Measurements from ENCODE around the gene CRAT. TPM values are rescaled to one million over a fixed set of nuclear protein-coding genes. Genes with fewer than 3 reads are reported as not detected.

Gene CRAT
- total RNA-seq, 4 donors from 2014 or later: 73.9 to 117 (median 92.2) TPM

DNA sequence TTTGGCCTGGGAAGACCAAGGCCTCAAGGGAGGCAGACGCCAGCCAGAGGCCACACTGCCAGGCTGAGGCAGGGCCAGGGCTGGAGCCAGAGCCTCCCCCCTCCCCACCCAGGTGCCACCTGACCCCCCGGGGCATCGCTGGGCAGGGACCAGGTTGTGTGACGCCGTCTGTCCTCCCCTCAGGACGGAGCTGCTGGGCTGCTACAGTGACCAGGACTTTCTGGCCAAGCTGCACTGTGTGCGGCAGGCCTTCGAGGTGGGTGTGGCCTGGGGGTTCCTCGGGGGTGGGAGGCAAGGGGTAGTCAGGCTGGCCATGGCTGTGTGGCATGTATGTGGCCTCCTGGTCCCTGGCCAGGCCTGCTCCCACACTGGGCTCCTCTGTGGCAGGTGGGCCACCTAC lies 47.5 kb downstream of the CRAT start:
- DNase-seq (ENCODE audit: extremely low spot score): no peak
- Histone ChIP-seq H3K36me3 (peaks cover 56 to 93% (median 88%) of the 10 kb centered on the region in 4 donors), H3K9me3 (no peaks in the 10 kb centered on the region), H3K27me3 (no peaks in the 10 kb centered on the region), H3K4me1 (no peaks in the 10 kb centered on the region), H3K4me3 (no peak overlapping the region), H3K27ac (replicated peaks in 1 of 4) (no peak overlapping the region)
- TF ChIP-seq, protein P1, sequence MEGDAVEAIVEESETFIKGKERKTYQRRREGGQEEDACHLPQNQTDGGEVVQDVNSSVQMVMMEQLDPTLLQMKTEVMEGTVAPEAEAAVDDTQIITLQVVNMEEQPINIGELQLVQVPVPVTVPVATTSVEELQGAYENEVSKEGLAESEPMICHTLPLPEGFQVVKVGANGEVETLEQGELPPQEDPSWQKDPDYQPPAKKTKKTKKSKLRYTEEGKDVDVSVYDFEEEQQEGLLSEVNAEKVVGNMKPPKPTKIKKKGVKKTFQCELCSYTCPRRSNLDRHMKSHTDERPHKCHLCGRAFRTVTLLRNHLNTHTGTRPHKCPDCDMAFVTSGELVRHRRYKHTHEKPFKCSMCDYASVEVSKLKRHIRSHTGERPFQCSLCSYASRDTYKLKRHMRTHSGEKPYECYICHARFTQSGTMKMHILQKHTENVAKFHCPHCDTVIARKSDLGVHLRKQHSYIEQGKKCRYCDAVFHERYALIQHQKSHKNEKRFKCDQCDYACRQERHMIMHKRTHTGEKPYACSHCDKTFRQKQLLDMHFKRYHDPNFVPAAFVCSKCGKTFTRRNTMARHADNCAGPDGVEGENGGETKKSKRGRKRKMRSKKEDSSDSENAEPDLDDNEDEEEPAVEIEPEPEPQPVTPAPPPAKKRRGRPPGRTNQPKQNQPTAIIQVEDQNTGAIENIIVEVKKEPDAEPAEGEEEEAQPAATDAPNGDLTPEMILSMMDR (IDR thresholded peaks at IDR 0.05): no peak
- TF ChIP-seq POLR2A (IDR thresholded peaks at IDR 0.05; ENCODE audit: low read depth) (no peak), POLR2AphosphoS5 (IDR thresholded peaks at IDR 0.05) (no peak), EP300 (IDR thresholded peaks at IDR 0.05) (no peak)
- 100% methylated on average over 1 of the region's 9 CpGs for WGBS
- intact Hi-C loops (cut with DNase I): no loop called here

DNA sequence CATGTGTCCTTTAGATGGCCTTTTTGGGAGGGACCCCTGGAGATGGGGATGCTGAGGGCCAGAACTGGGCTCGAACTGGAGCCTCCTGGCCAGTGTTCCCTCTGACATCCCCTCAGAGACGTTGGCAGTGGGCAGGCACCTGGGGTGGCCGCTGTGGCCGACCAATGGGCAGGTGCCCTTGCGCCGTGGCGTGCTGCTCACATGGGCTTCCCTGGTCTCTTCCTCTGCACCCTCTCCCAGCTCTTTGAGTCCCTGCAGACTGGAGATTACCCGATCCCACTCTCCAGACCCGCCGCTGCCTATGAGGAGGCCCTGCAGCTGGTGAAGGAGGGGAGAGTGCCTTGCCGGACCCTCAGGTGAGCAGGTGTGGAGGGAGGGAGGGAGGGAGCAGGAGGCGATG lies 49.6 kb downstream of the CRAT start:
- peaks cover 63 to 95% (median 92%) of the 10 kb centered on the region in 4 donors for H3K36me3 ChIP-seq
- no peak overlapping the region for H3K27ac ChIP-seq (replicated peaks in 1 of 4)
- intact Hi-C loops (cut with DNase I): no loop called here
- no peak overlapping the region for H3K4me3 ChIP-seq
- TF ChIP-seq, protein P1 (IDR thresholded peaks at IDR 0.05): no peak
- no peak for TF ChIP-seq EP300 (IDR thresholded peaks at IDR 0.05)
- no peak for TF ChIP-seq POLR2AphosphoS5 (IDR thresholded peaks at IDR 0.05)
- TF ChIP-seq POLR2A (IDR thresholded peaks at IDR 0.05; ENCODE audit: low read depth): no peak
- no peak for DNase-seq (ENCODE audit: extremely low spot score)
- H3K9me3 ChIP-seq: no peaks in the 10 kb centered on the region
- WGBS: 98% methylated on average over 6 of the region's 12 CpGs
- H3K27me3 ChIP-seq: no peaks in the 10 kb centered on the region
- H3K4me1 ChIP-seq: no peaks in the 10 kb centered on the region

DNA sequence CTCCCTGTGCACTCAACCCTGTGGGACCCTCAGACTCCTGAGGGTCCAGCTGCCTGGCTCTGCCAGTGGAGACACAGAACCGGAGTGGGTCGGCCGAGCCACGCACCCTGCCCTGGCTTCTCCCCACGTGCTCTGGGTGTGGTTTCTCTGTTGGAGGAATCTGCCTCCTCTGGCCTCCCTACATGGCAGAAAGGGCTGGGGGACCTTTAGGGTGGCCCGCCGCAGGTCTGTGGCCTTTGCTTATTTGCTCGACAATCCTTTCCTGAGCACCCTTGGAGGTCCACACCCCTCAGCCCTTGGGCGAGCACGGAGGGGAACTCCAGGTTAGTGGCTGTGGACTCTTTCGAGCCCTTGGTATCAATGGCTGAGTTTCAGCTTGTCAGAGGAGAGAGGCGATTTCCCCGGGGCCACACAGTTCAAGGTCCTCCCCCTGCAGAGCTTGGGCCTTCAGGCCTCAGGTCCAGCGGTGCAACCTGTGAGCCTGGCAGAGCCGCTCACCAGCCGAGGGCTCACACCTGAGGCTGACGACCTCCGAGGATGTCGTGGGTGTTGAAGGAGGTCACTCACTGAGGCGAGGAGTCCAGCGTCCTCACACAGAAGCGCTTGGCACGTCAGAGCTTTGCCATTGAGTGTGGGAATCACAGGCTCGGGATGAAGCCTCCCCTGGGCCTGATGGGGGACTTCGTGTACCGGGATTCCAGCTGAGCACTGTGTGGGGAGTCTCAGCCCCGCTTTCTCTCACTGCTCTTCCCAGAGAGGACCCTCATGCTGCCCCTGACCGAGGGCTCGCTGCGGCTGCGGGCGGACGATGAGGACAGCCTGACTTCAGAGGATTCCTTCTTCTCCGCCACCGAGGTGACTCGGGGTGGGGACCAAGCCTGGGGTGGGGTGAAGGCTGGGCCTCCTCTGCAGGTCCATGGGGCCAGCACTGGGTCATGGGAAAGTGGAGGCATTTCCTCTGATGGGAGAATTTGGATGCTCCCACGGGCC lies 50.5 kb downstream of the CRAT start:
- no peaks in the 10 kb centered on the region for H3K27me3 ChIP-seq
- no peak overlapping the region for H3K4me3 ChIP-seq
- no peak for DNase-seq (ENCODE audit: extremely low spot score)
- intact Hi-C loops (cut with DNase I): no loop called here
- TF ChIP-seq POLR2A (IDR thresholded peaks at IDR 0.05; ENCODE audit: low read depth): no peak
- TF ChIP-seq POLR2AphosphoS5 (IDR thresholded peaks at IDR 0.05): no peak
- TF ChIP-seq EP300 (IDR thresholded peaks at IDR 0.05): no peak
- TF ChIP-seq, protein P1 (IDR thresholded peaks at IDR 0.05): no peak
- no peak overlapping the region for H3K27ac ChIP-seq (replicated peaks in 1 of 4)
- H3K36me3 ChIP-seq: peaks cover 55 to 95% (median 87%) of the 10 kb centered on the region in 4 donors
- no peaks in the 10 kb centered on the region for H3K9me3 ChIP-seq
- 94% methylated on average over 21 of the region's 37 CpGs for WGBS
- H3K4me1 ChIP-seq: no peaks in the 10 kb centered on the region

DNA sequence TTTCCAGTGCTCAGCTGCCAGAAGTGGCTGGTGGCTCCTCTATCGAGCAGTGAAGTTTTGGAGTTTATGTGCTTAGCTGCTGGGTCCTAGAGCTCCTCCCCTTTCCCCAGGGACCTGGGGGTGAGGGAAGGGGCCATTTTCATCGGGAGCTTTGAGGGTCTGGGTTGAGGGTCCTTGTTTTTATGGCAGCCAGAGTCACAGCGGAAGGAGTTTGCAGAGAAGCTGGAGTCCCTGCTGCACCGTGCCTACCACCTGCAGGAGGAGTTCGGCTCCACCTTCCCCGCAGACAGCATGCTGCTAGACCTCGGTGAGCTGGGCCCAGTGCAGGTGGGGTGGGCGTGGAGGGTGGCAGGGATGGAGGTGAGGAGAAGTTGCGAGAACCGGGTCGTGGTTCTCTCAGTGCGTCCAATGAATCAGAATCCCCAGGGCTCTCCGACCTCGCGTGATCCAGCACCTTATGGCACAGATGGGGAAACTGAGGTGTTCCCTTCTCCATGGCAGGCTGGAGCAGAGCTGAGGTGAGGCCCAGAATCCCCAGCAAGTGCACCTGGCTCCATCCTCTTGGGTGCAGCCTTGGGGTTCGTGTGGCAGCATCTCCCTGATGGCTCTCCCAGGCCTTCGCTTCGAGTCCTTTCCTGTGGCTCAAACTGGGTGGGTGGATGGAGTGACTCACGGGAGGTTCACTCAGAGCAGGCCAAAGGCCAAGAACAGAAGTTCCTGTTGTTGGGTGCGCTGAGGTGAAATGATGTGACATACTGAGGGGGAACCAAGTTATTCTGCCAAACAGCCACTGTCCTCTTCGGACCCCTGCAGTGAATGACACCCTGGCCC lies 51.4 kb downstream of the CRAT start:
- H3K36me3 ChIP-seq: peaks cover 48 to 95% (median 85%) of the 10 kb centered on the region in 4 donors
- no peak overlapping the region for H3K4me3 ChIP-seq
- 90% methylated on average over 12 of the region's 21 CpGs for WGBS
- no peak overlapping the region for H3K27ac ChIP-seq (replicated peaks in 1 of 4)
- no peaks in the 10 kb centered on the region for H3K27me3 ChIP-seq
- no peak for DNase-seq (ENCODE audit: extremely low spot score)
- no peak for TF ChIP-seq EP300 (IDR thresholded peaks at IDR 0.05)
- no peak for TF ChIP-seq POLR2AphosphoS5 (IDR thresholded peaks at IDR 0.05)
- TF ChIP-seq, protein P1 (IDR thresholded peaks at IDR 0.05): no peak
- TF ChIP-seq POLR2A (IDR thresholded peaks at IDR 0.05; ENCODE audit: low read depth): no peak
- intact Hi-C loops (cut with DNase I): no loop called here
- no peaks in the 10 kb centered on the region for H3K9me3 ChIP-seq
- H3K4me1 ChIP-seq: no peaks in the 10 kb centered on the region

All from esophagus muscularis mucosa (tissue), 4 donors.